Left colon (tissue), 2 donors: Measurements from ENCODE around the gene BEND7. TPM values are rescaled to one million over a fixed set of nuclear protein-coding genes. Genes with fewer than 3 reads are reported as not detected.
"Not testable (repeated sequence)": the region's sequence is repeated elsewhere in the genome, so short reads cannot be mapped to it uniquely, and the experiment has no call there.

Experiments
- ATAC-seq: fragments of 200-7000 bp; cut with Tn5 transposase; one replicate; pipeline ENCODE4 v1.9.1; 2020; ENCODE audit warnings: mild to moderate bottlenecking, moderate library complexity
- DNase-seq, 2 donors: peaks; one replicate each; pipeline ENCODE4 v3.0.0-alpha.2; 2020
- intact Hi-C, 2 donors: fragments of 100-400 bp; cut with DNase I in 1 of 2; cut with micrococcal nuclease in 1 of 2; formaldehyde crosslinking; loops; one replicate each; pipeline versions ENCODE4 v1.11.2 to v1.14.0; 2022; cut with DNase I, micrococcal nuclease
- long read RNA-seq: library from polyadenylated mRNA; unstranded; transcript quantifications from one replicate; pipeline ENCODE4 v2.0.0, GENCODE V29; 2021
- total RNA-seq, 2 donors: library from RNA; stranded (reverse); fragmentation: NEBNext Ultra II Directional; extraction: Animal tissue kit (Norgen Biotek cat#: 25700); gene quantifications; one replicate each; pipeline ENCODE4 v1.2.1, GENCODE V29; 2021
- donor health status: DM: no; HTN: no; CAD: no.
- donor health status: DM: yes; HTN: yes; CAD: no.

The BEND7 gene, protein sequence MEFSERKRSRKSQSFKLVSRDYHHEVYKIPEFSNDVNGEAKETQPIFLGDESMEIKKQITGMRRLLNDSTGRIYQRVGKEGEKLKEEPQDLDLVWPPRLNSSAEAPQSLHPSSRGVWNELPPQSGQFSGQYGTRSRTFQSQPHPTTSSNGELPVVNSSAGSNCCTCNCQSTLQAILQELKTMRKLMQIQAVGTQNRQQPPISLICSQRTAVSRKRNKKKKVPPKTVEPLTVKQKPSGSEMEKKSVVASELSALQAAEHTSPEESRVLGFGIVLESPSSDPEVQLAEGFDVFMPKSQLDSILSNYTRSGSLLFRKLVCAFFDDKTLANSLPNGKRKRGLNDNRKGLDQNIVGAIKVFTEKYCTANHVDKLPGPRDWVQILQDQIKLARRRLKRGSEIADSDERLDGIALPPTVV
- 10 to 100 TPM; 23.7 to 33.2 TPM for total RNA-seq
- long read RNA-seq, partial matches to known transcripts = 6 of 17 reads
- long read RNA-seq, other reads (novel, unspliced or antisense) = 11 of 17 reads

DNA sequence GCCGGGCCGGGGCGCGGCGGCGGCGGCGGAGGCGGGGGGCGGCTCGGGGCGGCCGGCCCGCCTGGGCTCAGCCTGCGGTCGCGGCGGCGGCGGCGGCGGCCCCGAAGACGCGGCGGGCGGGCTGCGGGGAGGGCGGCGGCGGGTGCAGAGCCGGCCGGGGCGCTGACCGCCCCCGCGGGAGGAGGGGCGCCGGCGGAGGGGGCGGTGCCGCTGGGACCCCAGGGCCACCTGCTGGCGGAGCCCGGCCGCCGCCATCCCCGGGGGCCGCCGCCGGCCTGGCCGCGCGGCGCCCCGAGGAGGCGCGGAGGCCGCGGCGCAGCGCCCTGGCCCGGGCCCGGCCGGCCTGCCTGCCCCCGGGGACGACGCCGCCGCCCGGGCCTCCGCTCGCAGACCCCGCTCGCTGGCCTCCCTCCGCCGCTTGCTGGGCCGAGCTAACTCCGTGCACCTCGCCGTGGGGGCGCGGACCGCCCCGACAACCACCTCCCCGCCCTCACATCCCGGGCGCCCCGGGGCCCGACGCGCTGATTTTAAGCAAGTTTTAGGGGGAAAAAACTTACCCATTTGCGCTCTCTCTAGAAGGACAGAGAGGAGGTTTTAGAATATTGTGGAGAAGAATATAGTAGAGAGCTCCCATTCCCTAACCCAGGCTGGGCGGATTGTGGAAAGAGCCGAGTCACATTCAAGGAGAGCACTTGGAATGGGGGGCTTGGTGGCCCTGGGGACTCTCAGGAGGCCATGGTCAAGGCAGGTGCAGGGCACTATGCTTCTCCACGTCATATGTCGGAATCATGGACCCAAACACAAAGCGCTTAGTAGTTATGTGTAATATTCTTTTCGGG, at the start of gene BEND7:
Gene BEND7 (minus strand): TSS at position 140 of the 839 bp plus-strand sequence. CDS start 481 bp downstream, outside the sequence.
- intact Hi-C loops = no loop called here
- ATAC-seq (peak; percentile 65), DNase-seq (peak in 1 of 2 donors; percentile 41)

DNA sequence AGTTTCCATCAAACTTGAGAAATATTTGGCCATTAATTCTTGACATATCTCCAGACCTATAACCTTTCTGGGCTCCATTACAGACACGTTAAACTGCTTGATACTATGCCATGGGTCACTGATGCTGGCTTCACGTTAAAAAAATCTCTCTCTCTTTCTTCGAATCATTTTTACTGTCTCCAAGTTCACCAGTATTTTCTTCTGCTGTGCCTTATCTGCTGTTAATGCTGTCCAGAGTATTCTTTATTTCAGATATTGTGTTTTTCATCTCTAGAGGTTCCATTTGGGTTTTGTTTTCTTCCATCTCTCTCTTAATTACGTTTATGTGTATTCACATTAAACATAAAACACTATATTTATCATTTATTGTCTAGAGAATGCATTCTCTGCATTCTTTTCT, 45.1 kb upstream of the BEND7 start:
- intact Hi-C loops = no loop called here
- DNase-seq (no peak), ATAC-seq (no peak)

GRCh38 chr10:13571541-13571940, 42.7 kb upstream of the BEND7 start:
- intact Hi-C loops = no loop called here
- DNase-seq (no peak), ATAC-seq (no peak)

DNA sequence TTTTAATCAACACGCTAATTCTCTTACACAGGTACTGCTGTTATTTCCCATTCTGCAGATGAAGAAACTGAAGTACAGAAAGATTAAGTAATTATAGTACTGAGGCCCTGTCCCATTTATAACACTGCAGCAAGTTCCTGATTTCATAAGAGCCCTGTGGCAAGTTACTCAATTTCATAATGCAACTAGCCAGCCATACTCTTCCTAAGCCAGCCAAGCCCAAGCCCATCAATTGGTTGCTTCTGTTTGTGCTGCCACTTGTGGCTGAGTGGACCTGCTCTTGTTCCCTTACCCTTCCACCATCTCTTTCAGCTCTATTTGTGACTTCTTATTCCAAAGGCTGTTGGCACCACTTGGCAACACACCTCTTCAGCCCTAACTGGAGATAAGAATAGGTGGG, 38.2 kb upstream of the BEND7 start:
- ATAC-seq = no peak
- DNase-seq = no peak
- intact Hi-C loops = no loop called here

DNA sequence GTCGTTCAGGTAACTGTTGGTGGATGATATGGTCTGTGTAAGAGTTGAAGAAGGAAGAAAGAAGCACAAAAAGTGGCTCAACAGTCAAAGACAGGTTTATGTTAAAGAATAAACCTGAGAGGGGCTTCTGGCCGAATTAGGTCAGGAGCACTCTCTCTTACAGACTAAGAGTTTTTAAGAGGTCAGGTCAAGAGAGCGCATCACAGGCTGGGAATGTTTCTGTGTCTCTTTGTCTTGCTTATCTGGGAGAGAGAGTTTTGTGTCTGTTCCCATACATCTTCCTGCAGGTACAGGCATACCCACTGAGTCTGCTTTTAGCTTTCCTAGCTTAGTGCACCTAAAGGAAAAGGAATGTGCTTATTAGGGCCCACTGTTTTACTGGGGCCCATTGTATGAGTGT, 35.8 kb upstream of the BEND7 start:
- ATAC-seq = no peak
- DNase-seq = no peak

DNA sequence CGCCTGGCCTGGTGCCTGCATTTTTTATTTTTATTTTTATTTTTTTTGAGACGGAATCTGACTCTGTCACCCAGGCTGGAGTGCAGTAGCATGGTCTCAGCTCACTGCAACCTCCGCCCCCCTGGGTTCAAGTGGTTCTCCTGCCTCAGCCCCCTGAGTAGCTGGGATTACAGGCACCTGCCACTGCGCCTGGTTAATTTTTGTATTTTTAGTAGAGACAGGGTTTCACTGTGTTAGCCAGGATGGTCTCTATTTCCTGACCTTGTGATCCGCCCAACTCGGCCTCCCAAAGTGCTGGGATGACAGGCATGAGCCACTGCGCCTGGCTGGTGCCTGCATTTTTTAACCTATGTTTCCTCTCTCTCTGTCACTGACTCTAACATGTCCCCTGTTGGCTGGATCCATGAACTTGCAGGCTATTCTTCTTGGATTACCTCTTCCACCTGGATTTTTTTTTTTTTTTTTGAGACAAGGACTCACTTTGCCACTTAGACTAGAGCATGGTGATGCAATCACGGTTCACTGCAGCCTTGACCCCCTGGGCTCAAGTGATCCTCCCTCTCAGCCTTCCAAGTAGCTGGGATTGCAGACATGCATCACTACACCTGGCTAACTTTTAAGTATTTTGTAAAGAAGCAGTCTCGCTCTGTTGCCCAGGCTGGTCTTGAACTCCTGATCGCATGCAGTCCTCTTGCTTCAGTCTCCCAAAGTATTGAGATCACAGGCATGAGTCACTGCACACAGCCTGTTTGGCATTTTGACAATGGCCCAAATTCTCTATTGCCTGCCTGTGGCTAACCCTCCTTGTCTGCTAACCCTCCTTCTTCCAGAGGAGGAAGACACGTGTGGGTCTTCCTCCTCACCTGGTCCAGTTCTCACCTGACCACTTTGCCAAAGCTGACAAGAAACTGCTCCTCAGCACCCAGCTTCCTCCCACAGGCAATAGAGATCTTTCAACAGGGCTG, 34.9 kb upstream of the BEND7 start:
- ATAC-seq (no peak), DNase-seq (no peak)
- intact Hi-C loops = no loop called here

More for the DNA sequence above, 35.8 kb upstream of the BEND7 start:
- intact Hi-C loops = no loop called here

GRCh38 chr10:13560597-13560996, 31.8 kb upstream of the BEND7 start:
- ATAC-seq (no peak), DNase-seq (no peak)
- intact Hi-C loops = no loop called here

- ATAC-seq (no peak), DNase-seq (no peak)
- intact Hi-C loops = no loop called here
Observed at GRCh38 chr10:13559124-13559700, 30.4 kb upstream of the BEND7 start.

DNA sequence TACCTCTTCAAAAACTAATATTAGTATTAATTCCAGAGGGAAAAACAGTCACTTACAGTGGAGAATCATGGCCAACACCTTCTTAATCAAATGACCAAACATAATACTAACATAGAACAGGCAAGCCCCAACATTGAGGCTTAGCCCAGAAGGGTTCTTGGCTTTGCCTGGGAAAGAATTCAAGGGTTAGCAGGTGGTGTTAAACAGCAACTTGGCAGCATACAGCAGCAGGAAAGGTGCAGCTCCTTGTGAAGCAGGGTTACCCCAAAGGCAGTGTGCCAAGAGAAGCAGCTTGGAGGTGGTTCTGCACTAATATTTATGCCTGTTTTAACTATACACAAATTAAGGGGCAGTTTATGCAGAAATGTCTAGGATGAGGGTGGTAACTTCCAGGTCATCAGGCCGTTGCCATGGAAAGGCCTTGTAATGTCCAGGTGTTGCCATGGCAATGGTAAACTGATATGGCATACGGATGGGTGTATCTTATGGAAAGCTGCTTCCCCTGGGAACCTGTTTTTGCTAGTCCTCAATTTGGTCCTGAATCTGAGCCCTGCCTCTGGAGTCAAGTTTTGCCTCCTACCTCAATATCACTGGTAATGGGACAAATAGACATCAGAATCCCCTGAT, 27.2 kb upstream of the BEND7 start:
- intact Hi-C loops = no loop called here
- no peak for ATAC-seq
- no peak for DNase-seq

DNA sequence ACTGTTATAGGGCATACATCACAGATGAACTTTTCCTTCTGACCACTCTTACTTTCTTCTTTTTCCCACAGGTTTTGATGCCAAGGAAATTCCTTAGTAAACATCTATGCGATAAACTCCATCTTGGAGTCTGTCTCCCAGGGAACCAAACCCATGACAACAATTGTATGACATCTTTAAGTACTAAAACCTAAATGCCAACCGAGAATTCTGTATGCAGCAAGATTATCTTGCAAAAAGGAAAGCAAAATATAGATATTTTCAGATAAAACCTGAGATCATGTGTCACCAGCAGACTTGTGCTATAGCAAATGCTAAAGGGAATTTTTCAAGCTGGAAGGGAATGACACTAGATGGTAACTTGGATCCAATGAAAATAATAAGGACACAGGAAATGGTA, 22.0 kb upstream of the BEND7 start:
- ATAC-seq = no peak
- intact Hi-C loops = no loop called here
- no peak for DNase-seq

DNA sequence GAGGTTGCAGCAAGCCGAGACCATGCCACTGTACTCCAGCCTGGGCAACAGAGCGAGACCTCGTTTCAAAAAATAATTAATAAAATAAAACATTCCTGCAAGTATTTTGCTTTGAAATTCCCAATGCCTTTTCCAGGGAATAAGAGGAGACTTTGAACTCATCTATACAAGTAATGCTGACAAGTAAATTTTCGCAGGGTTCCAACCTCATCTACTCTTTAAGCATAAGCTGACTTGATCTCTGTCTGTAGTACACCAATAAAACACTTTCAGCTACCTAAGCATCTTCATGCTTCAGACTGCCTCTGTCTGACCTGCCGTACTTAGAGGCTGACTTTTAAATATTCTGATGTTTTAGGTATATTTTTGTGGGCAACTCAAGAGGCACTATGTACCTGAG, 13.7 kb upstream of the BEND7 start:
- no peak for DNase-seq
- intact Hi-C loops = no loop called here
- ATAC-seq = no peak

GRCh38 chr10:13537985-13538384, 9.2 kb upstream of the BEND7 start:
- not testable (repeated sequence) for DNase-seq, ATAC-seq
- intact Hi-C loops = loop anchor here in 1 of 2 donors (10.0 kb wide), 1 partner anchor 163 kb away; no protein-coding TSS in a partner anchor

GRCh38 chr10:13536674-13537366, 8.0 kb upstream of the BEND7 start:
- peak in 1 of 2 donors; percentile 57 for DNase-seq
- peak; percentile 91 for ATAC-seq
- intact Hi-C loops = loop anchor here in 1 of 2 donors (10.0 kb wide), 1 partner anchor 162 kb away; no protein-coding TSS in a partner anchor

DNA sequence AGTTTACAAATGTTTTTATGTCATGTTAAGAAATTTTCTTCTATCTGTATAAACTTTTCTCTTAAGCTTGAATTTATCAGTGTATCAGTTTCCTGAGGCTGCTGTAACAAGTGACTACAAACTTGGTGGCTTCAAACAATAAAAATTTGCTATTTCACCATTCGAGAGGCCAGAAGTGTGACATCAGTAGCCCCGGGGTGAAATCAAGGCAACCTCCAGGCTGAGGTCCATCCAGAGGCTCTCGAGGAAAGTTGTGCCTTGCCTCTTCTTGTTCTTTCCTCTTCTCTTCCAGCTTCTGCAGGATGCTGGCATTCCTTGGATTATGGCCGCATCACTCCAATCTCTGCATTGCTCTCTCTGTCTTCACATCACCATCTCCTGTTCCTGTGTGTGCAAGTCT, 6.5 kb upstream of the BEND7 start:
- intact Hi-C loops = loop anchor here in 1 of 2 donors (10.0 kb wide), 1 partner anchor 161 kb away; no protein-coding TSS in a partner anchor
- ATAC-seq = no peak
- no peak for DNase-seq

- intact Hi-C loops = no loop called here
Observed at GRCh38 chr10:13529714-13529973, 830 bp upstream of the BEND7 start.

DNA sequence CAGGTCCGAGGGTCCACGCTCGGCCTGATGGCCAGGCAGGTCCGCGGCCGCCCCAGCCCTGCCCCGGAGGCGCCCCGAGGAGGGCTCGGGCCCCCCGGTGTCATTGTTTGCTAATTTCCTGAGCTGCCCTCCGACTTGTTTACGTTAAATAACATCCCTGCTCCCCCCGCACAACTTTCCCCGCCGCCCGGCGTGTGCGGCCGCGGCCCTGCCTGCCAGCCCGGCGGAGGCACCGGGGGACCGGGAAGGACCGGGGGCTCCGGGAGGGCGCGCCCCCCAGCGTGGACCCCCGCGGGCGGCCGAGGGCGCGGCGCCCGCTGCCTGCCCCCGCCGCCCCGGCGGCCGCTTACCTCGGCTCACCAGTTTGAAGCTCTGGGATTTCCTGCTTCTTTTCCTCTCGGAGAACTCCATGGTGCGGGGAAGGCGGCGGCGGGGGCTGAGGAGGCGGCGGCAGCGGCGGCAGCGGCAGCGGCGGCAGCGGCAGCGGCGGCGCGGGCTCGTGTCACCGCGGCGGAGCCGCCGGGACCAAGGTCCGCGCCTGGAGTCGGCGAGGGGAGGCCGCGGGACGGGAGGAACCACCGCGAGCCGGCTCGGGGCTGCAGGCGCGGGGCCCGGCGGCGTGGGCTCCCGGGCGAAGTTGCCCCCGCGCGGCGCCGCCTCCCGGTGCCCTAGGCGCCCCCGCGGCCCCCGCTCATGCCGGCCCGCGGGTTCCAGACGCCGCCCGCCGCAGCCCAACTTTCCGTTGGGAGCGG, 515 bp downstream of the BEND7 start:
- peak; percentile 73 for ATAC-seq
- DNase-seq = peak in 1 of 2 donors; percentile 48
- intact Hi-C loops = no loop called here

More at GRCh38 chr10:13529714-13529973, 830 bp upstream of the BEND7 start:
- DNase-seq = no peak
- ATAC-seq = no peak

DNA sequence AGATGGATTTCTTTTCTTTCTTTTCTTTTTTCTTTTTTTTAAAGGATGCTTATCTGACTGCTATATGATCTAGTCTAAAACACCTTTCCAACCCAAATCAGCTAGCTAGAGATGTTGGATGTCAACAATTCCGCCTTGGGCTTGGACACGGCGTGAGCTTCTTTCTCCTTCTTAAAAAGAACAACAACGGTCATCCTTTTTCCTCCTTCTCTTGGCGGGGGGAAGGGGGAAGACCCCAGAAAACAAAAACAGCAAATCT, 1.0 kb downstream of the BEND7 start:
- ATAC-seq (no peak), DNase-seq (peak in 1 of 2 donors; percentile 8)
- intact Hi-C loops = no loop called here
